Esophagus squamous epithelium (tissue), 5 donors: ENCODE measurements around the gene RTN4R. TPM values are rescaled to one million over a fixed set of nuclear protein-coding genes. Genes with fewer than 3 reads are reported as not detected.
"Not testable (repeated sequence)": the region's sequence is repeated elsewhere in the genome, so short reads cannot be mapped to it uniquely, and the experiment has no call there.

Experiments
- DNase-seq: peaks from one replicate; lab custom pipeline; 2025; lab: John Stamatoyannopoulos, UW
- H3K27ac ChIP-seq, 4 donors: fragments of 200-600 bp; sonication (generic); one replicate each; pipeline ENCODE4 v1.5.1; 2016 to 2019; ENCODE audit warnings: mild to moderate bottlenecking in 1 of 4
- H3K27me3 ChIP-seq, 4 donors: fragments of 200-600 bp; sonication (generic); 1 replicate in 3 of 4; 2 replicates in 1 of 4; pipeline versions ENCODE4 v1.5.1 to v1.6.0; 2017 to 2021; ENCODE audit warnings: antibody characterized with exemption in 1 of 4
- H3K36me3 ChIP-seq, 3 donors: fragments of 200-600 bp; sonication (generic); one replicate each; pipeline ENCODE4 v1.5.1; 2016 to 2019
- H3K4me1 ChIP-seq, 3 donors: fragments of 200-600 bp; sonication (generic); one replicate each; pipeline ENCODE4 v1.5.1; 2017 to 2019
- H3K4me3 ChIP-seq, 4 donors: fragments of 200-600 bp; sonication (generic); 1 replicate in 3 of 4; 2 replicates in 1 of 4; pipeline ENCODE4 v1.5.1; 2016 to 2019; ENCODE audit warnings: mild to moderate bottlenecking in 2 of 4, moderate library complexity in 1 of 4
- H3K9me3 ChIP-seq, 3 donors: fragments of 200-600 bp; sonication (generic); one replicate each; pipeline ENCODE4 v1.5.1; 2016 to 2019
- CTCF ChIP-seq, 6 experiments: fragments of 450-650 bp in 4 of 6; fragments of 200-600 bp in 2 of 6; sonication (generic) in 2 of 6; IDR thresholded peaks; one replicate each; pipeline ENCODE4 v1.5.1; 2016 to 2019; ENCODE audit warnings: antibody characterized with exemption in 6 of 6, mild to moderate bottlenecking in 4 of 6, moderate library complexity in 4 of 6
- POLR2A ChIP-seq, 4 donors: fragments of 450-650 bp; IDR thresholded peaks; one replicate each; pipeline ENCODE4 v1.6.1; 2017; ENCODE audit warnings: antibody characterized with exemption in 4 of 4, mild to moderate bottlenecking in 4 of 4, moderate library complexity in 3 of 4
- WGBS, 2 donors: methylation state at CpG; one replicate each; pipeline ENCODE4 v1.1.5; 2018; 5-methylcytosine and 5-hydroxymethylcytosine counted together
- intact Hi-C: fragments of 100-400 bp; cut with DNase I; formaldehyde crosslinking; loops from one replicate; pipeline ENCODE4 v1.15.0; 2022
- total RNA-seq, 4 donors: library from RNA; depleted of rRNA; stranded (reverse); fragments of >200 nt; gene quantifications; one replicate each; pipeline ENCODE4 v1.1.0, GENCODE V29; 2016
- donor health status: DM: yes; HTN: yes; CAD: no.

Gene RTN4R
- total RNA-seq, 4 donors from 2014 or later: 0.97 to 3.9 (median 2.5) TPM

GRCh38 chr22:20272174-20272573 is 4.1 kb upstream of the RTN4R start:
- TF ChIP-seq POLR2A (IDR thresholded peaks at IDR 0.05) (no peak), CTCF (IDR thresholded peaks at IDR 0.05) (no peak)
- Histone ChIP-seq H3K27me3 (peaks cover 0 to 12% (median 0%) of the 10 kb centered on the region in 4 donors), H3K4me3 (no peak overlapping the region), H3K36me3 (no peaks in the 10 kb centered on the region), H3K9me3 (no peaks in the 10 kb centered on the region), H3K4me1 (peaks cover 5 to 21% (median 13%) of the 10 kb centered on the region in 3 donors), H3K27ac (no peak overlapping the region)
- DNase-seq: no peak
- 81 to 90% methylated on average over 2 to 4 of the region's 9 CpGs for WGBS, 2 donors
- intact Hi-C loops: no loop called here

- Histone ChIP-seq H3K27ac (no peak overlapping the region), H3K4me1 (peaks cover 7 to 26% (median 18%) of the 10 kb centered on the region in 3 donors), H3K27me3 (peaks cover 0 to 16% (median 0%) of the 10 kb centered on the region in 4 donors), H3K36me3 (no peaks in the 10 kb centered on the region), H3K4me3 (no peak overlapping the region), H3K9me3 (no peaks in the 10 kb centered on the region)
- 67% methylated on average over 8 of the region's 14 CpGs; no CpG with 5 or more reads in 1 of the 2 donors for WGBS, 2 donors
- no peak for DNase-seq
- intact Hi-C loops: no loop called here
- no peak for TF ChIP-seq CTCF (IDR thresholded peaks at IDR 0.05)
- TF ChIP-seq POLR2A (IDR thresholded peaks at IDR 0.05): no peak
These were observed 3.2 kb upstream of the RTN4R start for GRCh38 chr22:20271114-20271994.

GRCh38 chr22:20270190-20271113 is 2.3 kb upstream of the RTN4R start:
- intact Hi-C loops, H3K4me3 ChIP-seq, DNase-seq, H3K9me3 ChIP-seq, H3K27ac ChIP-seq, H3K36me3 ChIP-seq: not testable (repeated sequence)
- Histone ChIP-seq H3K4me1 (peaks cover 7 to 26% (median 18%) of the 10 kb centered on the region in 3 donors), H3K27me3 (peaks cover 0 to 16% (median 0%) of the 10 kb centered on the region in 4 donors)
- WGBS, 2 donors: 77 to 100% methylated on average over 1 to 9 of the region's 23 CpGs

DNA sequence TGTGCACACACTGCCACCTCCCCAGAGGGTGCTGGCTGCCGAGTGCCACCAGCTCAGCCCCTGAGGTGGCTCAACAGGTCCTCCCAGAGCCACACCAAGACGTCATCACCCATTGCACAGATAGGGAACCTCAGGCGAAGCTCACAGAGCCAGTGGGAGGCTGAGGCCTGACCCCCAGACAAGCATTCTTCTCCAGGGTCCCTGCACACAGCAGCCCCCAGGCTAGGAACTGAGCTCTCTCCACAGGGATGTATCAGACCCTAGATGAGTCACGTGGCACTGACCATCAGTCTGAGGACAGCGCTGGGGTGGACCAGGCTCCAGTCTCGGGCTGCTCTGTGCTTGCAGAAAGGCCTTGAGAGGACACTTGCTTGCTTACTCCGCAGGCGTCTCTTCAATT is 1.6 kb upstream of the RTN4R start:
- WGBS, 2 donors: 100% methylated on average over 4 of the region's 8 CpGs; no CpG with 5 or more reads in 1 of the 2 donors
- H3K9me3 ChIP-seq, intact Hi-C loops, H3K4me3 ChIP-seq, H3K27ac ChIP-seq, H3K36me3 ChIP-seq, DNase-seq: not testable (repeated sequence)
- peaks cover 7 to 26% (median 18%) of the 10 kb centered on the region in 3 donors for H3K4me1 ChIP-seq
- H3K27me3 ChIP-seq: peaks cover 0 to 16% (median 0%) of the 10 kb centered on the region in 4 donors

DNA sequence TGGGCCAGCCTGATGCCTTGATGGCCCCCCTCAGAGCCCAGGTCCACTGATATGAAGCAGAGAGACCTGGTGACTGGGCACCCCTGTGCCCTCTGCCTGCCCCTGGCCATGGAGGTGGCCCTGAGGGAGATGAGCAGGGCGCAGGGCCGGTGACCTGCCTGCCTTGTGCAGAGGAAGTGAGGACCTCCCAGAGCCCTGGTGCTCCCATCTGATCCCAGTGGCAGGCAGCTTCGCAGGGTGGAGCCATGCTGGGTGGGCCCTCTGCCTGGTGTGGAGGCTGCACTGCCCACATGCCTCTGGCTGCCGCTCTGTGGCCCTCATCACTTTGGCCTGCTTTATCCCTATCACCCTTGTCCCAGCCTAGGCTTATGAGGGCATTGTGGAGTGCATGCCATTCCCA is 1.1 kb upstream of the RTN4R start:
- H3K36me3 ChIP-seq, H3K27ac ChIP-seq, H3K4me3 ChIP-seq, H3K9me3 ChIP-seq, DNase-seq, intact Hi-C loops: not testable (repeated sequence)
- Histone ChIP-seq H3K27me3 (peaks cover 0 to 16% (median 0%) of the 10 kb centered on the region in 4 donors), H3K4me1 (peaks cover 7 to 26% (median 18%) of the 10 kb centered on the region in 3 donors)
- 82% methylated on average over 2 of the region's 4 CpGs; no CpG with 5 or more reads in 1 of the 2 donors for WGBS, 2 donors

DNA sequence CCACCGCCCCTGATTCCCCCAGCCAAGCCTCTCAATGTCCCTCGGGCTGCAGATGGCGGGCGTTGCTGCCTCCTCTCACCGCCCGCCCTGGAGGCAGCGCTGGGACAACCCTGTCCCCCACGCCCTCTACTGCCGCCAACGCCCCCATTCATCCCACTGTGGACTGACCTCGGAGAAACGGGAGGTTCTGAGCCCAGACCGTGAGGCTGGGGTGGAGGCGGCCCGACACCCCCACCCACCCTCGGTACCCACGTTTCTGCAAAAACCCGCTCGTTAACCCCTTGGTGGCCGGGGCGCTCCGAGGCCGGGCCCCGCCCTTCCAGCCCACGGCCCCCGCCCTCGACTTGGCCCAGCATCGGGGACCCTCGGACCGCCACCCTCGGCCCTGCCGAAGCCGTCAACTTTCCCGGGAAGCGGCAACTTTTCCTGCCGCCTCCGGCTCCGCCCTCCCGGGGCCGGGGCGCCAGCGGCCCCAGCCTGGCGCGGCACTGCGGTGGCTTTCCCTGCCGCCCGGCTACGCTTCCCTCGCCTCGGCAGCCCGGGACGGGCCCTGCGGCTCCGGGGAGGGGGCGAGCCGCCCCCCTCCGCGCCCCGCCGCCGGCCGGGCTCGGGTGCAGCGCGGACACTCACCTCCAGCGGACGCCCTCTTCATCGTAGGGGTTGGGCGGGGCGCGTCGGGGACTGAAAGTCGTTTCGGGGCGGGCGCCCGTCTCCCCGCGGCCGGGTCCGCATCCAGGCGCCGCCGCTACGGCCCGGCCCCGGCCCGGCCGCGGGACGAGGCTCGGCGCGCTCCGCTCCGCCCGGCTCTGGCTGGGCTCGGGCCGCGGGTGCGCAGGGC is 458 bp downstream of the RTN4R start:
- Histone ChIP-seq H3K9me3 (no peaks in the 10 kb centered on the region), H3K4me3 (peak overlapping the region; percentile 41 to 75 (median 56)), H3K36me3 (no peaks in the 10 kb centered on the region), H3K4me1 (peaks cover 7 to 18% (median 17%) of the 10 kb centered on the region in 3 donors), H3K27me3 (peaks cover 0 to 16% (median 0%) of the 10 kb centered on the region in 4 donors), H3K27ac (peak overlapping the region; percentile 20 to 81 (median 62))
- peak in 1 of 6 experiments; percentile 17 for TF ChIP-seq CTCF (IDR thresholded peaks at IDR 0.05)
- TF ChIP-seq POLR2A (IDR thresholded peaks at IDR 0.05): no peak
- intact Hi-C loops: no loop called here
- DNase-seq: no peak
- WGBS, 2 donors: no CpG with 5 or more reads among the region's 101 CpGs

- H3K36me3 ChIP-seq, H3K27ac ChIP-seq, H3K9me3 ChIP-seq, intact Hi-C loops, DNase-seq: not testable (repeated sequence)
- peak overlapping the region; percentile 41 to 75 (median 56) for H3K4me3 ChIP-seq
- peaks cover 0 to 16% (median 0%) of the 10 kb centered on the region in 4 donors for H3K27me3 ChIP-seq
- WGBS, 2 donors: 59 to 68% methylated on average over 7 to 9 of the region's 33 CpGs
- H3K4me1 ChIP-seq: peaks cover 7 to 18% (median 17%) of the 10 kb centered on the region in 3 donors
These were observed 1.3 kb downstream of the RTN4R start for GRCh38 chr22:20266667-20267440.
